Esophagus muscularis mucosa (tissue), 3 donors: ENCODE data around the gene TSC22D3.

Experiments used
- POLR2A ChIP-seq: fragments of 450-650 bp; IDR thresholded peaks from one replicate; pipeline ENCODE4 v1.6.1; 2017; ENCODE audit warnings: antibody characterized with exemption, moderate library complexity, mild to moderate bottlenecking, low read depth
- TF ChIP-seq, protein P1 (sequence below), 3 experiments: fragments of 200-600 bp in 2 of 3; fragments of 450-650 bp in 1 of 3; sonication (generic) in 2 of 3; IDR thresholded peaks; one replicate each; pipeline ENCODE4 v1.5.1; 2017 to 2019; ENCODE audit warnings: antibody characterized with exemption in 3 of 3, mild to moderate bottlenecking in 2 of 3, moderate library complexity in 1 of 3

- TF ChIP-seq, protein P1, sequence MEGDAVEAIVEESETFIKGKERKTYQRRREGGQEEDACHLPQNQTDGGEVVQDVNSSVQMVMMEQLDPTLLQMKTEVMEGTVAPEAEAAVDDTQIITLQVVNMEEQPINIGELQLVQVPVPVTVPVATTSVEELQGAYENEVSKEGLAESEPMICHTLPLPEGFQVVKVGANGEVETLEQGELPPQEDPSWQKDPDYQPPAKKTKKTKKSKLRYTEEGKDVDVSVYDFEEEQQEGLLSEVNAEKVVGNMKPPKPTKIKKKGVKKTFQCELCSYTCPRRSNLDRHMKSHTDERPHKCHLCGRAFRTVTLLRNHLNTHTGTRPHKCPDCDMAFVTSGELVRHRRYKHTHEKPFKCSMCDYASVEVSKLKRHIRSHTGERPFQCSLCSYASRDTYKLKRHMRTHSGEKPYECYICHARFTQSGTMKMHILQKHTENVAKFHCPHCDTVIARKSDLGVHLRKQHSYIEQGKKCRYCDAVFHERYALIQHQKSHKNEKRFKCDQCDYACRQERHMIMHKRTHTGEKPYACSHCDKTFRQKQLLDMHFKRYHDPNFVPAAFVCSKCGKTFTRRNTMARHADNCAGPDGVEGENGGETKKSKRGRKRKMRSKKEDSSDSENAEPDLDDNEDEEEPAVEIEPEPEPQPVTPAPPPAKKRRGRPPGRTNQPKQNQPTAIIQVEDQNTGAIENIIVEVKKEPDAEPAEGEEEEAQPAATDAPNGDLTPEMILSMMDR (IDR thresholded peaks at IDR 0.05), result no peak
- TF ChIP-seq POLR2A, result no peak
These were observed 60.1 kb downstream of the TSC22D3 start for GRCh38 chrX:107715331-107716117.
